ENCODE measurements around the gene MTO1. TPM values are rescaled to one million over a fixed set of nuclear protein-coding genes. Genes with fewer than 3 reads are reported as not detected.
"Not testable (repeated sequence)": the region's sequence is repeated elsewhere in the genome, so short reads cannot be mapped to it uniquely, and the experiment has no call there.

The MTO1 gene
- polyA plus RNA-seq, 1 donor from 2014 or later = 47.9 TPM

DNA sequence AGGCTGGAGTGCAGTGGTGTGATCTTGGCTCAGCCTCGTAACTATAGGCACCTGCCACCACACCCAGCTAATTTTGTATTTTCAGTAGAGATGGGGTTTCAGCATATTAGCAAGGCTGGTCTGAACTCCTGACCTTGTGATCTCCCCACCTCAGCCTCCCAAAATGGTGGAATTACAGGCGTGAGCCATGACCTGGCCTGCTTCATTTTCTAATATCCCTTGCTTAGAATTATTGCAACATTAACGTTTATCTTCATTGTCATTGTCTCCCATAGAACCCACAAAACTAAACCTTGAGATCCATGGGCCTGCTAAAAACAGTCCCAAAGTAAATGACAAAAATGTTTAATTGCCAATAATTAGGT lies 53.2 kb downstream of the MTO1 start:
- Mint-ChIP-seq H3K9me3 (no peaks in the 10 kb centered on the region), H3K36me3 (peaks cover 18% of the 10 kb centered on the region), H3K27me3 (no peaks in the 10 kb centered on the region), H3K27ac (peak overlapping the region; percentile 84 to 95 (median 90)), H3K4me1 (peaks cover 43 to 47% (median 43%) of the 10 kb centered on the region in 3 donors), H3K4me3 (peak overlapping the region in 3 of 4 donors; percentile 80 to 87 (median 84))

DNA sequence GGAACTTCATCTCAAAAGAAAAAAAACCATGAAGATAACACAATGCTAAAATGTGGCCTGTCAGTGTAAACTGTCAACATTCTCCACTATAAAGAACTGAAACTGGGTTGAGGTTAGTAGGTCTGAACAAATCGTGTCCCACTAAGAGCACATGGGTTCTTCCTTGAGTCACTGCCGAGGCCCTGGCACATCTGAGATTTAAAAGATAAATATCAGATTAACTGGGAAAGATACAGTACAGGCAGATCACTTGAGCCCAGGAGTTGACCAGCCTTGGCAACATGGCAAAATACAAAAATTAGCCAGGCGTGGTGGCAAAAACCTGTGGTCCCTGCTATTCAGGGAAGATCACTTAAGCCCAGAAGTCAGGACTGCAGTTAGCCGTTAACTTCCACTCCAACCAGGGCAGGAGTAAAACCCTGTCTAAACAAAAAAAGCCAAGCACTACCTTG lies 53.7 kb downstream of the MTO1 start:
- H3K36me3 Mint-ChIP-seq = peaks cover 22% of the 10 kb centered on the region
- peaks cover 43 to 47% (median 47%) of the 10 kb centered on the region in 3 donors for H3K4me1 Mint-ChIP-seq
- H3K27ac Mint-ChIP-seq = peak overlapping the region; percentile 84 to 95 (median 90)

DNA sequence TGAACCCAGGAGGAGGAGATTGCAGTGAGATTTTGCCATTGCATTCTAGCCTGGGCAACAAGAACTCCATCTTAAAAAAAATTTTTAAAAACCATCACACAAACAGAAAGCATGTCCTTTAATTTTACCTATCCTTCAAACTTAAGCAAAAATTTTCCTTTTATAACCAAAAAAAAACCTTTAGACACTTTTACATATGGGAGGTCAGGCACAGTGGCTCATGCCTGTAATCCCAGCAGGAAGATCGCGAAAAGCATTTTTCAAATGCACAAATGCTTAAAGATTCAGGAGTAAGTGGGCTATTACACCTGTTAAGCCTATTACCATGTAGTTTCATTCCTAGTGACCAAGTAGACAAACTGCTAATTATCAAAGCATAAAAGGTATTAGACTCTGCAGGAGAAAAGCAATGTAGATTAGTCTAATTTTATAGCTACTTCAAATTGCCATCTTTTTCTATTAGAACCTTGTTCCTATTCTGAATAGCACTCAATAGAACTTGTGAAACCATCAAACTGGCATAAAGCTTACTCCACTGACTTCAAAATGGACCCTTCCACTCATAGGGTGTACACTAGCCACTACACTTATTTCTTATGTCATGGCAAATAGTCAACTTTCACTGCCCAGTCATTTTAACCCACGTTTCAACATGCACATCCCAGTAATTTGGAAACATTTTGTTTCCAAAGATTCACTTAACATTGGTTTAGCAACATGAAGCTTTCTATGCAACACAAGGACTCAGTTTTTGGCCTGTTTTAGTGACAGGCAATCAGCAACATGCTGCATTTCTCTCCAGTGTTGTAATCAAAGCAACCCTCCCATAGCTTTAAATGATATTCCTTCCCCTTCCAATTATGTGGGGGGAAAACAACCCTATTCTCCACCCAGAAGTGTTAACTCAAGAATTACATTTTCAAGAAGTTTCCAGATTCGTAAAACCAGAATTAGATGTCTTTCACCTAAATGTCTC lies 55.3 kb downstream of the MTO1 start:
- Mint-ChIP-seq H3K4me3 (peak overlapping the region; percentile 49 to 80 (median 62)), H3K27me3 (no peaks in the 10 kb centered on the region), H3K36me3 (peaks cover 22% of the 10 kb centered on the region), H3K9me3 (no peaks in the 10 kb centered on the region), H3K4me1 (peaks cover 39 to 52% (median 46%) of the 10 kb centered on the region in 3 donors), H3K27ac (peak overlapping the region; percentile 84 to 95 (median 90))

More for the DNA sequence above, 53.7 kb downstream of the MTO1 start:
- Mint-ChIP-seq H3K27me3 (no peaks in the 10 kb centered on the region), H3K9me3 (no peaks in the 10 kb centered on the region), H3K4me3 (peak overlapping the region; percentile 12 to 87 (median 82))

DNA sequence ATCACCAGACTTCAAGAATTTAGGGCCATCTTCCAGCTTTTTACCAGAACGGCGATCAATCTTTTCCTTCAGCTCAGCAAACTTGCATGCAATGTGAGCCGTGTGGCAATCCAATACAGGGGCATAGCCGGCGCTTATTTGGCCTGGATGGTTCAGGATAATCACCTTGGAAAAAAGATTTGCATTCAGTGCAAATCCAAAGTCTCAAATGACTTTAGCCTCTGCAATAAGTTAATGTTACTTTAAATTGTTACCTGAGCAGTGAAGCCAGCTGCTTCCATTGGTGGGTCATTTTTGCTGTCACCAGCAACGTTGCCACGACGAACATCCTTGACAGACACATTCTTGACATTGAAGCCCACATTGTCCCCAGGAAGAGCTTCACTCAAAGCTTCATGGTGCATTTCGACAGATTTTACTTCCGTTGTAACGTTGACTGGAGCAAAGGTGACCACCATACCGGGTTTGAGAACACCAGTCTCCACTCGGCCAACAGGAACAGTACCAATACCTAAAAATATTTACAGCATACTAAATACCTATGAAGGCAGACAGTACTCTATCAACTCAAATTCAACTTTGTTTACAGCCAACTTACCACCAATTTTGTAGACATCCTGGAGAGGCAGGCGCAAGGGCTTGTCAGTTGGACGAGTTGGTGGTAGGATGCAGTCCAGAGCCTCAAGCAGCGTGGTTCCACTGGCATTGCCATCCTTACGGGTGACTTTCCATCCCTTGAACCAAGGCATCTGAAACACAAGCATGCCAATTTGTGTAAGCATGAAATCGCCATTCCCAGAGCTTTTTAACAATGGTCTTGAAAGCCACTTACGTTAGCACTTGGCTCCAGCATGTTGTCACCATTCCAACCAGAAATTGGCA lies 56.8 kb downstream of the MTO1 start:
- Mint-ChIP-seq H3K27ac (peak overlapping the region; percentile 73 to 99 (median 95)), H3K4me3 (peak overlapping the region; percentile 92 to 97 (median 94)), H3K36me3 (peaks cover 18% of the 10 kb centered on the region), H3K4me1 (peaks cover 37 to 53% (median 46%) of the 10 kb centered on the region in 3 donors)
- not testable (repeated sequence) for H3K9me3 Mint-ChIP-seq, H3K27me3 Mint-ChIP-seq

DNA sequence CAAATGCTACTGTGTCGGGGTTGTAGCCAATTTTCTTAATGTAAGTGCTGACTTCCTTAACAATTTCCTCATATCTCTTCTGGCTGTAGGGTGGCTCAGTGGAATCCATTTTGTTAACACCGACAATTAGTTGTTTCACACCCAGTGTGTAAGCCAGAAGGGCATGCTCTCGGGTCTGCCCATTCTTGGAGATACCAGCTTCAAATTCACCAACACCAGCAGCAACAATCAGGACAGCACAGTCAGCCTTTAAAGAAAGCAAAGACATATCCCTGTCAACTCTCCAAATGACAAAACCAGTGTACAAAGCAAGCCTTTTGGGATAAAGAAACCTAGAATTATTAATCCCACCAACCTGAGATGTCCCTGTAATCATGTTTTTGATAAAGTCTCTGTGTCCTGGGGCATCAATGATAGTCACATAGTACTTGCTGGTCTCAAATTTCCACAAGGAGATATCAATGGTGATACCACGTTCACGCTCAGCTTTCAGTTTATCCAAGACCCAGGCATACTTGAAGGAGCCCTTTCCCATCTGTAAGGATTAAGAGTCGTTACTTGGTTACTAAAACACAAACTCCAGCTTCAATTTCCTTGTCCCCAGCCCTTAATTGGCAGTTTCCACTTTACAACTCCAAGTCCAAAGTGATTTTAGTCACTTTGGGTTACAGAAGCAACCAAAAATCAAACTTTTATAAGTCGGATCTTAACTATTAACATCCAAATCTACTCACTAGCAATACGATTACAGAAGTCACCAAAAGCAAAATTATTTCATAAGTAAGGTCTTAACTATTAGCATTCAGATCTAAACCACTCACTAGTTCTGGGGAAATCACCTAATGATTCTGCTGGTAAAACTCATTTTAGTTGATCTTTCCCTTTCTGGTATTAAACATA lies 57.7 kb downstream of the MTO1 start:
- Mint-ChIP-seq H3K4me3 (peak overlapping the region; percentile 92 to 97 (median 94)), H3K27ac (peak overlapping the region; percentile 95 to 99 (median 99)), H3K36me3 (peaks cover 17% of the 10 kb centered on the region), H3K4me1 (peaks cover 43 to 56% (median 49%) of the 10 kb centered on the region in 3 donors)
- not testable (repeated sequence) for H3K27me3 Mint-ChIP-seq, H3K9me3 Mint-ChIP-seq

DNA sequence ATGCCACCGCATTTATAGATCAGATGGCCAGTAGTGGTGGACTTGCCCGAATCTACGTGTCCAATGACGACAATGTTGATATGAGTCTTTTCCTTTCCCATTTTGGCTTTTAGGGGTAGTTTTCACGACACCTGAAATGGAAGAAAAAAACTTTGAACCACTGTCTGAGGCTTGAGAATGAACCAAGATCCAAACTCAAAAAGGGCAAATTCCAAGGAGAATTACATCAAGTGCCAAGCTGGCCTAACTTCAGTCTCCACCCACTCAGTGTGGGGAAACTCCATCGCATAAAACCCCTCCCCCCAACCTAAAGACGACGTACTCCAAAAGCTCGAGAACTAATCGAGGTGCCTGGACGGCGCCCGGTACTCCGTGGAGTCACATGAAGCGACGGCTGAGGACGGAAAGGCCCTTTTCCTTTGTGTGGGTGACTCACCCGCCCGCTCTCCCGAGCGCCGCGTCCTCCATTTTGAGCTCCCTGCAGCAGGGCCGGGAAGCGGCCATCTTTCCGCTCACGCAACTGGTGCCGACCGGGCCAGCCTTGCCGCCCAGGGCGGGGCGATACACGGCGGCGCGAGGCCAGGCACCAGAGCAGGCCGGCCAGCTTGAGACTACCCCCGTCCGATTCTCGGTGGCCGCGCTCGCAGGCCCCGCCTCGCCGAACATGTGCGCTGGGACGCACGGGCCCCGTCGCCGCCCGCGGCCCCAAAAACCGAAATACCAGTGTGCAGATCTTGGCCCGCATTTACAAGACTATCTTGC lies 58.6 kb downstream of the MTO1 start:
- H3K9me3 Mint-ChIP-seq = no peaks in the 10 kb centered on the region
- peaks cover 38 to 54% (median 45%) of the 10 kb centered on the region in 3 donors for H3K4me1 Mint-ChIP-seq
- H3K27ac Mint-ChIP-seq = peak overlapping the region; percentile 95 to 99 (median 99)
- no peaks in the 10 kb centered on the region for H3K27me3 Mint-ChIP-seq
- H3K36me3 Mint-ChIP-seq = peaks cover 17% of the 10 kb centered on the region
- peak overlapping the region; percentile 92 to 97 (median 94) for H3K4me3 Mint-ChIP-seq

DNA sequence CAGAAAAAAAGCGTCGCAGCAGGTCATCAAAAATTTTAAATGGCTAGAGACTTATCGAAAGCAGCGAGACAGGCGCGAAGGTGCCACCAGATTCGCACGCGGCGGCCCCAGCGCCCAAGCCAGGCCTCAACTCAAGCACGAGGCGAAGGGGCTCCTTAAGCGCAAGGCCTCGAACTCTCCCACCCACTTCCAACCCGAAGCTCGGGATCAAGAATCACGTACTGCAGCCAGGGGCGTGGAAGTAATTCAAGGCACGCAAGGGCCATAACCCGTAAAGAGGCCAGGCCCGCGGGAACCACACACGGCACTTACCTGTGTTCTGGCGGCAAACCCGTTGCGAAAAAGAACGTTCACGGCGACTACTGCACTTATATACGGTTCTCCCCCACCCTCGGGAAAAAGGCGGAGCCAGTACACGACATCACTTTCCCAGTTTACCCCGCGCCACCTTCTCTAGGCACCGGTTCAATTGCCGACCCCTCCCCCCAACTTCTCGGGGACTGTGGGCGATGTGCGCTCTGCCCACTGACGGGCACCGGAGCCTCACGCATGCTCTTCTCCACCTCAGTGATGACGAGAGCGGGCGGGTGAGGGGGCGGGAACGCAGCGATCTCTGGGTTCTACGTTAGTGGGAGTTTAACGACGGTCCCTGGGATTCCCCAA lies 59.3 kb downstream of the MTO1 start, which contains the start of gene EEF1A1:
EEF1A1 (minus strand) TSS at position 345 of the 663 bp plus-strand sequence. CDS start 1,006 bp downstream, outside the sequence.
- Mint-ChIP-seq H3K4me3 (peak within 1 kb of the TSS; percentile 92 to 97 (median 94)), H3K9me3 (no peaks in the 10 kb centered on the region), H3K36me3 (peaks cover 14% of the 10 kb centered on the region), H3K27ac (peak within 1 kb of the TSS; percentile 95 to 99 (median 99)), H3K27me3 (no peaks in the 10 kb centered on the region), H3K4me1 (peaks cover 33 to 47% (median 39%) of the 10 kb centered on the region in 3 donors)

DNA sequence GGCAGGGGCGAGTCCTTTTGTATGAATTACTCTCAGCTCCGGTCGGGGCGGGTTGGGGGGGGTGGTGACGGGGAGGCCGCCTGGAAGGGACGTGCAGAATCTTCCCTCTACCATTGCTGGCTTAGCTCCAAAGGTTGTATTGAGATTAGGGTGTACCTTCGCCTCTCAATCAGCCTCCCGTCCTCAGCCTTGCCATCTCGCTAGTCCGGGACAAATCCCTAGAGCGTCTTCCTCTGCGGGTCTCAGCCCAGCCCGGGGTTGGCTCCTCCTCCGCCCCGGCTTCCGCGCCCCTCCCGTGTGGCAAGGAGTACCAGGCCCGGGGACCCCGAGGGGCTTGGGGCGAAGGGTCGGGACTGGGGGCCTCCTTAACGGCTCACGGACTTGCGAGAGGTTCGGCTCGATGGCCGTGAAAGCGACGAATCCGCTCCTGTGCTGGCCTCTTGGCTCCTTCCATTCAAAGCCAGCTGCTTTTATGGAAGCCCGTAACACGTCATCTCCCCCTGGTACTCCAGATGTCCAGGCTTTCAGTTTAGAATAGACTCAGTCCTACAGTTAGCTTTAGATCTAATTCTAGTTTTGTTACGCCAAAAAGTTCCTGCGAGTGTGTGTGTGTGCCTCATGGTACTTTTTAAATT lies 59.9 kb downstream of the MTO1 start:
- H3K36me3 Mint-ChIP-seq = peaks cover 14% of the 10 kb centered on the region
- H3K27me3 Mint-ChIP-seq = no peaks in the 10 kb centered on the region
- peaks cover 28 to 40% (median 34%) of the 10 kb centered on the region in 3 donors for H3K4me1 Mint-ChIP-seq
- H3K27ac Mint-ChIP-seq = peak overlapping the region; percentile 95 to 99 (median 99)
- peak overlapping the region; percentile 92 to 97 (median 94) for H3K4me3 Mint-ChIP-seq
- H3K9me3 Mint-ChIP-seq = no peaks in the 10 kb centered on the region

DNA sequence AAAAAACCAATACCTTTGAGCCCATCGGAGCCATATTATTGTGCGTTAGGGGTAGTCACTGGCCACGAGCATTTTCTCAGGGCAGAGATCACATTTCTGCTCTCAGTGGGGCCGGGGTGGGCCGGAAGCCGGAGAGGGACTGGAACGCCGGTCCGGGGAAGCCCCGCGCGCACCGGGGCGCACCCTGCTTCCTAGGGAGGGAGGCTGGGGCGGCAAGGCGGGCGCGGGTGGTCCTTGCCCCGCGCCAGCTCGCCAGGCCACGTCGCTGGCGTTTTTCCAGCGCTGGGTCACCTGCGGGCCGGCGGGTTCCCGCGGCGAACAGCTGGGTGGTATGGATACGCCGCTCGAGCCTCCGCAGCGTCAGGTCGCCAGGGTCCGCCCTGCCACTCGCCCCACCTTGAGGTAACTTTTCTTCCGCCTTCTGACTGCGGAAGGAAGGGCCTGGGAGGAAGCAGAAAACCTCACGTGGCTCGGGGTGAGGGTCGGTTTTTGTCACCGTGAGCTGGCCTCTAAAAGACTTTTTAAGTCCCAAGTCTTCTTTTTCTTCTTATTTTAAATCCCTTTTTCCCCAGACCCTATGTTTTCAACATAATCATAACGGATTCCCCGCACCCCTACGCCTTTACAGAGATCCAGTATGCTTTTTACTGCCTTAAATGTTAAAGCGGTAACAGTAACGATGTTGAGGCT lies 62.0 kb downstream of the MTO1 start:
- Mint-ChIP-seq H3K36me3 (peaks cover 7% of the 10 kb centered on the region), H3K27ac (peak overlapping the region; percentile 95 to 99 (median 99)), H3K9me3 (no peaks in the 10 kb centered on the region), H3K4me1 (peaks cover 15 to 28% (median 20%) of the 10 kb centered on the region in 3 donors), H3K4me3 (peak overlapping the region; percentile 92 to 97 (median 94)), H3K27me3 (no peaks in the 10 kb centered on the region)

DNA sequence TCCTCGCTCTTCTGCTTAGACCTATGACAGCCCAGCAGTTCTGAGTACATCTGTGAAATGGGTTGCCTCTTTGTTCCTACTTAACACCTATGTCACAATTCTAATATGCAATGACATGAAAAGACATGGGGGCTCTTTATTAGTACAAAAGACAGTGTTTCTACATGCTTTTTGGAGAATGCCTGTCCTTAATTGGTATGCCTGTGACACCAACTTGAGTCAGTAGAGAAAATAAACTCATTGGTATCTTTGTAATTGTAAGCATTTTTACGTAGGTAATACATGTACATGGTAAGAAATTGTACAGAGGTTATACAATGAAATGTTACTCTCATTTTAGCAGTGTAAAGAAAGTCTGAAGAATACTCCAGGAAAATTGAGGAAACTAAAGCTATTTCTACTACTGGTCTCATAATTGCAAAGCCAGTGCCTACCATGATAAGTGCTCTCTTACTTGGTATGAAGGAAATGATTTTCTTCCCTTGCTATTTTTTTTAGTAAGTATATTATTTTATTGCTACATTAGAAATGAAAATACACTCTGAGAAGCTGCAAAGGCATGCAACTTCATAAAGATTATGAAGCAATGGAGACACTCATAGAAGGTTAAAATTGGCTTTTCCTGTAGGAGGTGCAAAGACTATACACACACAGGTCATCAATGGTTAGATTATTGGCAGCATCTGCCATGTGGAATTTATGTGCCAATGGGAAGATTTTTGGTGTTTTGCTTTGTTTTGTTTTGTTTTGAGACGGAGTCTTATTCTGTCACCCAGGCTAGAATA lies 64.2 kb downstream of the MTO1 start:
- Mint-ChIP-seq H3K4me1 (peaks cover 9 to 16% (median 11%) of the 10 kb centered on the region in 3 donors), H3K27ac (peak overlapping the region in 1 of 3 donors; percentile 33), H3K36me3 (no peaks in the 10 kb centered on the region), H3K9me3 (no peaks in the 10 kb centered on the region), H3K4me3 (no peak overlapping the region), H3K27me3 (no peaks in the 10 kb centered on the region)

DNA sequence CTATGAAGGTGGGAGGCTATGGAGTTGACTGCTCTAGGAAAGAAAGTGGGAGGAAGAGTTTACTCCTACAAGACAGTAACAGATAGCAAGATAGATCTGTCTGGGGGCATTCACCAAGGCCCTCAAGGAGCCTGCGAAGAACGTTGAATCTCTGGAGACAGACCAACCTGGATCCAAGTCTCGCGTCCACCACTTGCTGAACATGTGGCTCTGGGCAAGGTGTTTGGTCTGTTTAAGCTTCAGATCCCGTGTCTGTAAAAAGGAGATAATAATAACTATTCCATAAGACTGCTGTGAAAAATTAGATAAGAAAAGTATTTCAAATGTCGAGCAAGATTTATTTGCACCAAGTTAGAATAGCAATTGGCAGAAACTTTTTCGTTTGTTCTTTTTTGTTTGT lies 67.4 kb downstream of the MTO1 start:
- Mint-ChIP-seq H3K4me1 (peaks cover 5 to 7% (median 5%) of the 10 kb centered on the region in 3 donors), H3K27me3 (no peaks in the 10 kb centered on the region), H3K9me3 (no peaks in the 10 kb centered on the region), H3K4me3 (no peak overlapping the region), H3K36me3 (peaks cover 4% of the 10 kb centered on the region), H3K27ac (peak overlapping the region in 1 of 3 donors; percentile 9)

Measured in IgD-negative memory B cell (primary cell).